GM12891 (cell line): ENCODE data around the gene SNRNP70.
"Not testable (repeated sequence)": the region's sequence is repeated elsewhere in the genome, so short reads cannot be mapped to it uniquely, and the experiment has no call there.

Source experiments
- PAX5 ChIP-seq: IDR thresholded peaks from 2 replicates; pipeline ENCODE4 v1.6.1; 2011; ENCODE audit warnings: low read length, moderate library complexity, mild to moderate bottlenecking; ENCODE audit not compliant: insufficient read depth, severe bottlenecking
- POLR2A ChIP-seq: IDR thresholded peaks from 2 replicates; pipeline ENCODE4 v1.6.1; 2011; ENCODE audit warnings: low read depth, low read length, control low read depth
- POLR2AphosphoS5 ChIP-seq: IDR thresholded peaks from 2 replicates; pipeline ENCODE4 v1.6.1; 2011; ENCODE audit warnings: low read depth, low read length, control low read depth
- TAF1 ChIP-seq: IDR thresholded peaks from 2 replicates; pipeline ENCODE4 v1.6.1; 2011; ENCODE audit warnings: low read depth, low read length, control low read depth

GRCh38 chr19:49038111-49038510, 47.1 kb upstream of the SNRNP70 start:
- not testable (repeated sequence) for TF ChIP-seq POLR2A, PAX5, TAF1, POLR2AphosphoS5
